AML-193 (cell line): ENCODE results near the gene RYR1.

Experiments
- DNase-seq, 2 experiments: peaks; one replicate each; lab custom pipeline; 2025; lab: John Stamatoyannopoulos, UW

Gene RYR1

GRCh38 chr19:38433268-38433733 is at the start of gene RYR1:
Gene RYR1 (plus strand): TSS chr19:38433691. CDS start chr19:38433830, 139 bp downstream.
- no peak for DNase-seq

DNA sequence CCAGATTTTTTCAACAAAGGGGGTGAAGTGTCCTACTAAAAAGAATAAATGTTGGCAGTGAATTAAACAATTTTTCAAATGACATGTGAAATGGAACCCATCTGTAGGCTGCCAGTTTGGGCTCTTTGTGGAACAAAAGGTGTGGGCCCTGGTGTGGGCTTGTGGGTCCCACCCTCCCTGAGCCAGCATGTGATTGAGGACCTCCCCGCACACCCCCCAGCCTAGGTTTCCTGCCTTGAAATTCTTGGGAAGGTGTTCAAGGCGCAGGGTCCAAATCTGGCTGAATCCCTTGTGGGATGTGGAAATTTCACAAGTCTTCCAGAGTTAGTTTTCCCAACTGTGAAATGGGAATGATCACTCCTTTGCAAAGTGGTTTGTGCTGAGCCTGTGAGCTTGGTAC is 49.7 kb upstream of the RYR1 start:
- no peak for DNase-seq

DNA sequence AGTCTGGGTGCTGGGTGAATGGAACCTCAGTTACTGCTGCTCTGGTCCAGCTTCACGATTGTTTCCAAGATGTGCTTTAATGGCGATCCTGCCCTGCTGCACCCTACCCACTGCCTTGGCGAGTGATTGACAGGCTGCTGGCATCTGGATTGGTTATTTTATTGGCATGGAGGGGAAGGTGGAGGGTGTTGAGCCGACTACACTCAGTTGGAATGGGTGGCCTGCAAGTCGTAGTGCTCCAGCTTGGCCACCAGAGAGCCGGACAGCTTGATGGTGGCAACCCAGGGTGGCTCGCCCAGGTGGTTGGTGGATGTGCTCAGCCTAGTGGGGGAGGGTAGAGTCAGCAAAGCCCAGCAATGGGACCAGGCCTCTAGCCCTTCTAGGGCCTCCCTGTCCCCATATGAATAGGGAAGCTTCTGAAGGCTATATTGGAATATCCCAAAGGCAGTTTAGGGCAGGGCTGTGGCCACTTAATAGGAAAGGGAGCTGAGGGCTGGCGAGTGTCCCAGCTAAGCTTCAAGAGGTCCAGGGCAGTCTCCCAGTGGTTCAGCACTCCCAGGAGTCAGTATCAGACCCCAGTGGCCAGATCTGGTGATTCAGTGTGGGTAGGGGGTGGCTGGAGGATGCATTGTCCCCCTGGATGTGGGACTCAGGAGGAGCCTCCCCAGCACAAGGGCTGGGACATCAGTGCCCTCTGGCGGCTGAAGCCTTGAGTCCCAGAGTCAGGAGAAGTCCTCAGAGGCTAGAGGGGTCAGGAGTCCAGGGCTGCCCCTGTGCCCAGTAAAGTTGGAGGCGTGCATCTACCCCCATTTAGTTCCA is 49.1 kb upstream of the RYR1 start:
- no peak for DNase-seq

- no peak for DNase-seq
Observed at GRCh38 chr19:38385057-38385803, 48.3 kb upstream of the RYR1 start.

DNA sequence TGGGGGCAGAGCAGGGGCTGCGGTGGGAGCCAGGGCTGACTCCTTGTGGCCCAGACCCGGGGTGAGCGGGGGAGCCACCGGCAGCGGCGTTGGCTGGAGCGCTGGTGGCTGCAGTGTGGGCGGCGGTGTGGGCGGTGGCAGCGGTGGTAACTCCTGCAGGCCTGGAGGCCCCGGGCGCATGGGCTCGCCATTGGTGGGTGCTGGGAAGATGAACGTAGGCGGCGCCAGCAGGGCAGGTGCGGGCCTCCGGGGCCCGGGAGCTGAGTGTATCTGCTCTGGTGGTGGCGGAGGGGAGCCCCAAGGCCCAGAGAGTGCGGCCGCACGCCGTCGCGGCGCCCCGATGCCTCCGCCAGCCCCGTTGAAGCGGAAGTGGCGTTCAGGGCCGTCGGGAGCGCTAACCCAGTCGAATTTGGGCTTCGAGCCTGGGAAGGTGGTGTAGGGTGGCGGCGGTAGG is 47.7 kb upstream of the RYR1 start:
- DNase-seq: no peak

GRCh38 chr19:38386300-38386970 is 47.1 kb upstream of the RYR1 start:
- no peak for DNase-seq

DNA sequence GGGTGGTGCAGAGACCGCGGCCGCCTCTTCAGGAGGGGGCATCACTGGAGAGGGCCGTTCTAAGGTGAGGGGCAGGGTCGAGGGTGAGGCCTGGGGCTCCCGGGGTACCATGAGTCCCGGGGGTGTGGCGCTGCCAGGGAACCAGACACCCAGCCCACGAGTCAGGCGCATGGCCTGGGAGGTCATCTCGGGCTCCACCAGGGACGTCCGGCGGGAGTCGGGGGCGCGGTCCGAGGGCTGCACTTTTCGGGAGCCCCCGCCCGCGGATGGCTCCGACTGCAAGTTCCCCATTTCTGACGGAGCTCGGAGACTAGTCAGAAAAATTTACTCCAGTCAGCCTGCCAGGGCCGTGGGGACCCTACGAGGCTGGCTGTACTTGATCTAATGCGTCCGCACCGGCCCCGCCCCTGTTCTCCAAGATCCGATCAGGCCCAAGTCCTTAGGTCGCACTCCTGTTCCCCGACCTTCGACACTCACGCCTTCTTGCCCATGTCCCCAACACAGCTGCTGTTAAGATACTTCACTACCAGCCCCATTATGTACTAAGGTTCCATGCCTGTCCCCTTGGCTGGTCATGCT is 46.4 kb upstream of the RYR1 start:
- DNase-seq: no peak

DNA sequence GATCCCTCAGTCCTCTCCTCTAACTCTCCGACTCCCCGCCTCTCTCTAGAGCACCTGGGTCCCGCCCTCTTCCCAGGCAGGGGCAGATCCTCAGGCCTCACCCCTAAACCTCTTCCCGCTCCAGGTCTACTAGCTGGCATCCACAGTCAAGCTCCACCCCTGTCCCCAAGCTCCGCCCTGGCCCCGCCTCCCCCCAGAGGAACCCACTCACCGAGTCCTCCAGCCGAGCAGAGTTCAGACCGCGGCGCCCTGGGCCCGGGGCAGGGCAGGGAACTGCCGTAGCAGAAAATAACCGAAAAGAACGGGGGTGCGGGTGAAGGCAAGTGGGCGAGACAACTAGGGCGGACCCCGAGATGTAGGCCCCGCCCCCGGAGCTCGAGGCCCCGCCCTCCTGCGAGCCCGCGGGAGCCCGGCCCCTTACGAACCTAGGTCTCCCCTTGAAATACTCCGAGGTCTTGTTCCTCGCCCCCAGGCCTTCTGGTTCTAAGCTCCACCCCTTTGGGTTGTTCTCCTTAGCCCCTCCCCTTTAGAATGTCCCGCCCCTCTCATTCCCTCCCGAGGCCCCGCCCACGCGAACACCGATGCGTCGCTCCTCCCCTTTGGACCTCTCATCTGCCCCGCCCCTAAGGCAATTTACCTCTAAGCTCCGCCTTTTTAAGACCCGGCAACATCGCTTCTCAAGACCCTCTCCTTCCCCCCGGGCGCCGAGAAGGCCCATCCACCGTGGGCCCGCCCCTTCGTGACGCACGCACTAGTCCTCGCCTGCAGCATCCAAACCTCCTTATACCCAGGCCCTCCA is 45.7 kb upstream of the RYR1 start, which contains the start of gene GGN:
Gene GGN, minus strand, starts transcription at position 485 of the 799 bp plus-strand sequence. CDS start 773 bp downstream, outside the sequence.
- DNase-seq: peak; percentile 17 to 51

GRCh38 chr19:38388349-38389100 is 45.0 kb upstream of the RYR1 start, which contains the start of gene SPRED3:
Gene SPRED3 (plus strand): TSS chr19:38388697. CDS start chr19:38390303, 1,606 bp downstream.
- DNase-seq: no peak

GRCh38 chr19:38389101-38389925 is 44.2 kb upstream of the RYR1 start:
- DNase-seq: no peak

DNA sequence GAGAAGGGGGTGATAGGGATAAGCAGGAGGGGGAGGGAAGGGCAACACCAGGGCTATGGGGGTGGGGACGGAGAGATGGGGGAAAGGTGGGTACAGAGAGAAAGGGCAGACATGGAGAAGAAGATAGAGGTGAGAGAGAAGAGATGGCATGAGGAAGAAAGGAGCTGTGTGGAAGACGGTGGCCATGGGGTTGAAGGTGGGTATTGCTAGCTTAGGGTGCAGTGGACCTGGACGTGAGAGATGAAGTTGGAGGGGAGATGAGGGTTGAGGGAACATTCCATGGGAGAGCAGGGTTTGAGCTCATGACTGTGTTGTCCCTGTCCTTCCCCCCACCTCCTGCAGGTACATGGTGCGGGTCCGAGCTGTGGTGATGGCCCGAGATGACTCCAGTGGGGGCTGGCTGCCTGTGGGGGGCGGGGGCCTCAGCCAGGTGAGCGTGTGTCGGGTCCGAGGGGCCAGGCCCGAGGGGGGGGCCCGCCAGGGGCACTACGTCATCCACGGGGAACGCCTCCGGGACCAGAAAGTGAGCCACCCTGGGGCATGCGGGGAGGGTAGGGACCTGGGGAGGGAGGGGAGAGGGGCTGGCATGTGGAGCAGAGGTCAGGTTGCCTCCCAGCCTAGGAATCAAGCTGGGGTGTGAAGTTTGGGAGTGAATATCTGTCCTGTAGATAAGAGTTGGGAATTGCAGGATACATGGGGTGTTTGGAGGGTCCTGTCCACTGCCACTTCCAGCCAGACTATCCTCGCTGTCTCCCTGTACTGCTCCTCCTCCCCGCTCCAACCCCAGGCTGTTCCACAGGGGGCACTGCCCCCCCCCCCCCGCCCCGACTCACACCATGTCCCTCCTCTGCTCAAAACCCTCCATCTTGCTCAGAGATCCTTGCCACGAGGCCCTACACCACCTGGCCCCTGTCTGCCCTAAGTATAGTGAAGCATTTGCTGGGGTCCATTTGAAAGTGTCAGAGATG is 43.2 kb upstream of the RYR1 start:
- no peak for DNase-seq

DNA sequence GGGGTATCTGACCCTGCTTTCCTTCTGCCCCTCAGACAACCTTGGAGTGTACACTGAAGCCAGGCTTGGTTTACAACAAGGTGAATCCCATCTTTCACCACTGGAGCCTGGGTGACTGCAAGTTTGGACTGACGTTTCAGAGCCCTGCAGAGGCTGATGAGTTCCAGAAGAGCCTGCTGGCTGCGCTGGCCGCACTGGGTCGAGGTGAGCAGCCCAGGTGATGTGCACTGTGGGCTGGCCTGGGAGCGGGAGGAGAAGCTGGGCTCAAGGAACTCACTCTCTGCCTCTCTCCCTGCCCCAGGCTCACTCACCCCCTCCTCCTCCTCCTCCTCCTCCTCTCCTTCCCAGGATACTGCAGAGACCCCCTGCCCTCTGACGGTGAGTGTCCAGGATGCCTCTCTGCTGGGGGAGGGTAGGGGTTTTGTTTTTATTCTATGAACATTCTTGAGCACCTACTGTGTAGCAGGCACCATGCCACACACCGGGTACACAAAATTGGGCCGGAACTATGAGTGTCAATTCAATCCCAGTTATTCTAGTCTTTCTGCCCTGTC is 41.5 kb upstream of the RYR1 start:
- DNase-seq: no peak

GRCh38 chr19:38392707-38393308 is 40.7 kb upstream of the RYR1 start:
- no peak for DNase-seq

- no peak for DNase-seq
Observed at GRCh38 chr19:38394488-38394887, 39.0 kb upstream of the RYR1 start.

- no peak for DNase-seq
Observed at GRCh38 chr19:38395381-38396114, 37.9 kb upstream of the RYR1 start.

GRCh38 chr19:38399081-38399480 is 34.4 kb upstream of the RYR1 start:
- DNase-seq: no peak

- no peak for DNase-seq
Observed at GRCh38 chr19:38399537-38399936, 34.0 kb upstream of the RYR1 start.
